Psoas muscle (tissue), 8 donors: ENCODE measurements around the gene NSUN4. TPM values are rescaled to one million over a fixed set of nuclear protein-coding genes. Genes with fewer than 3 reads are reported as not detected.
"Not testable (repeated sequence)": the region's sequence is repeated elsewhere in the genome, so short reads cannot be mapped to it uniquely, and the experiment has no call there.

Experiments
- ATAC-seq, 4 donors: fragments of 200-7000 bp; cut with Tn5 transposase; one replicate each; pipeline ENCODE4 v1.9.1; 2020; ENCODE audit warnings: moderate library complexity in 3 of 4, mild to moderate bottlenecking in 2 of 4
- DNase-seq, 2 donors: peaks; one replicate each; pipeline ENCODE4 v3.0.0-alpha.2; 2020
- H3K27ac ChIP-seq: fragments of 200-600 bp; one replicate; pipeline ENCODE4 v1.8.0; 2022
- H3K27me3 ChIP-seq, 3 donors: fragments of 200-600 bp in 1 of 3; one replicate each; pipeline versions ENCODE4 v1.6.1 to v1.8.0; 2013 to 2022; ENCODE audit warnings: low read length in 2 of 3, mild to moderate bottlenecking in 2 of 3, moderate library complexity in 1 of 3; ENCODE audit not compliant: insufficient read depth in 3 of 3
- H3K36me3 ChIP-seq, 2 donors: fragments of 200-600 bp in 1 of 2; one replicate each; pipeline versions ENCODE4 v1.6.1 to v1.8.0; 2013 to 2022; ENCODE audit warnings: low read depth in 1 of 2, mild to moderate bottlenecking in 1 of 2, moderate library complexity in 1 of 2; ENCODE audit not compliant: insufficient read depth in 1 of 2
- H3K4me1 ChIP-seq: fragments of 200-600 bp; one replicate; pipeline ENCODE4 v1.8.0; 2022
- H3K4me3 ChIP-seq: fragments of 200-600 bp; one replicate; pipeline ENCODE4 v1.8.0; 2022; ENCODE audit warnings: mild to moderate bottlenecking
- H3K9me3 ChIP-seq: fragments of 200-600 bp; one replicate; pipeline ENCODE4 v1.8.0; 2022
- WGBS, 3 donors: extraction: QIAGEN DNeasy Blood & Tissue Kit; methylation state at CpG; one replicate each; pipeline versions ENCODE4 v1.1.6 to v1.1.7; 2013; 5-methylcytosine and 5-hydroxymethylcytosine counted together
- intact Hi-C, 2 donors: fragments of 100-400 bp; cut with DNase I; formaldehyde crosslinking; loops; one replicate each; pipeline versions ENCODE4 v1.11.0 to v1.14.2; 2022
- polyA plus RNA-seq, 3 donors: library from polyadenylated mRNA; stranded (reverse); fragments of 200-250 nt; gene quantifications; one replicate each; pipeline ENCODE4 v1.2.3, GENCODE V29; 2013
- total RNA-seq, 4 donors: library from RNA; stranded (reverse); fragmentation: NEBNext Ultra II Directional in 2 of 4; extraction: Animal tissue kit (Norgen Biotek cat#: 25700) in 2 of 4; gene quantifications; one replicate each; pipeline versions ENCODE4 v1.2.1 to v1.2.4, GENCODE V29; 2021 to 2023
- TF ChIP-seq, protein P1 (sequence below): fragments of 200-600 bp; IDR thresholded peaks from one replicate; pipeline ENCODE4 v1.8.0; 2022; ENCODE audit warnings: antibody characterized with exemption
- donor health status: healthy with polysubstance abuse.
- donor health status: DM: no; HTN: no; CAD: no; lungs with moderate emphysema.
- donor health status: Bipolar disorder and iron deficiency.
- donor health status: healthy.
- donor health status: DM: yes; HTN: yes; CAD: no.
- donor health status: DM: no; HTN: no; CAD: no.
- donor health status: DM: no; HTN: no; CAD: no.
- donor health status: DM: yes; HTN: yes; CAD: no.

The NSUN4 gene
- total and polyA plus RNA-seq, 7 donors: 9.4 to 25.3 (median 16.3) TPM

DNA sequence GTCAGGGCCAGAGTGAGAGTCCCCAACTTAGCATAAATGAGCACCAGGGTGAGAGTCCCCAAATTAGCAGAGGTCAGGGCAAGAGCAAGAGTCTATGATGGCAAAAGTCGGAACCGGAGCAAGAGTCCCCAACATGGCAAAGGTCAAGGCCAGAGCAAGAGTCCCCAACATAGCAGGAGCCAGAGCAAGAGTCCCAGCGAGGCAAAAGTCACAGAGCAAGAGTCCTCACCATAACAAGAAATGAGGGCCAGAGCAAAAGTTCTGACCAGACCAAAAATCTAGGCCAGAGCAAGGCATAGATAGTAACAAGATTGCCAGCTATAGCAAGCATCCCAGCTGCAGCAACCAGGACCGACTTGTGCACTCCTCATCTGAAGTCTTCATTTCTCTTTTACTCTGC, 3.1 kb downstream of the NSUN4 start:
- no peaks in the 10 kb centered on the region for H3K9me3 ChIP-seq
- no peak for ATAC-seq
- intact Hi-C loops: no loop called here
- H3K27me3 ChIP-seq: no peaks in the 10 kb centered on the region
- no peak for DNase-seq
- 76 to 92% (median 90%) methylated on average over 4 of the region's 4 CpGs for WGBS, 3 donors
- no peak overlapping the region for H3K27ac ChIP-seq
- peaks cover 0 to 55% of the 10 kb centered on the region in 2 donors for H3K36me3 ChIP-seq
- no peak overlapping the region for H3K4me3 ChIP-seq
- TF ChIP-seq, protein P1, sequence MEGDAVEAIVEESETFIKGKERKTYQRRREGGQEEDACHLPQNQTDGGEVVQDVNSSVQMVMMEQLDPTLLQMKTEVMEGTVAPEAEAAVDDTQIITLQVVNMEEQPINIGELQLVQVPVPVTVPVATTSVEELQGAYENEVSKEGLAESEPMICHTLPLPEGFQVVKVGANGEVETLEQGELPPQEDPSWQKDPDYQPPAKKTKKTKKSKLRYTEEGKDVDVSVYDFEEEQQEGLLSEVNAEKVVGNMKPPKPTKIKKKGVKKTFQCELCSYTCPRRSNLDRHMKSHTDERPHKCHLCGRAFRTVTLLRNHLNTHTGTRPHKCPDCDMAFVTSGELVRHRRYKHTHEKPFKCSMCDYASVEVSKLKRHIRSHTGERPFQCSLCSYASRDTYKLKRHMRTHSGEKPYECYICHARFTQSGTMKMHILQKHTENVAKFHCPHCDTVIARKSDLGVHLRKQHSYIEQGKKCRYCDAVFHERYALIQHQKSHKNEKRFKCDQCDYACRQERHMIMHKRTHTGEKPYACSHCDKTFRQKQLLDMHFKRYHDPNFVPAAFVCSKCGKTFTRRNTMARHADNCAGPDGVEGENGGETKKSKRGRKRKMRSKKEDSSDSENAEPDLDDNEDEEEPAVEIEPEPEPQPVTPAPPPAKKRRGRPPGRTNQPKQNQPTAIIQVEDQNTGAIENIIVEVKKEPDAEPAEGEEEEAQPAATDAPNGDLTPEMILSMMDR: no peak
- peaks cover 11% of the 10 kb centered on the region for H3K4me1 ChIP-seq

DNA sequence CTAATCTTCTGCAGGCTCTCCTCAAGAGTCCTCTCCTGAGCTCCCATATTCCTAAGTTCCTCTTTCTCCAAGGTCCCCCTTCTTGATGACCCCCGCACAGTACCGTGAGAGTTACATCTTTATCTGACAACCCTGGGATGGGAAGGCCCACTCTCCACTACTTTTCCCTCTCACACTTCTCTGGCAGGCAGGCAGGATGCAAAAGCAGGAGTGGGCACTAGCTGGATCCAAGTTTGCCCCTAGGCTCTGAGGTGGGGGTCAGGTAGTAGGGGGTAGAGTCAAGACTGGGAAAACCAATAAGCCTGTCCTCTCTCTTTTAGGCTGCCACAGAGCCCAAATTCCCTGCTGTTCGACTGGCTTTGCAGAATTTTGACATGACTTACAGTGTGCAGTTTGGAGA, 3.9 kb downstream of the NSUN4 start:
- H3K4me3 ChIP-seq: no peak overlapping the region
- H3K9me3 ChIP-seq: no peaks in the 10 kb centered on the region
- no peak overlapping the region for H3K27ac ChIP-seq
- H3K36me3 ChIP-seq: peaks cover 1 to 63% of the 10 kb centered on the region in 2 donors
- intact Hi-C loops: no loop called here
- 85 to 90% (median 85%) methylated on average over 3 of the region's 3 CpGs for WGBS, 3 donors
- peaks cover 11% of the 10 kb centered on the region for H3K4me1 ChIP-seq
- ATAC-seq (no peak), DNase-seq (no peak)
- H3K27me3 ChIP-seq: no peaks in the 10 kb centered on the region
- TF ChIP-seq, protein P1: no peak

DNA sequence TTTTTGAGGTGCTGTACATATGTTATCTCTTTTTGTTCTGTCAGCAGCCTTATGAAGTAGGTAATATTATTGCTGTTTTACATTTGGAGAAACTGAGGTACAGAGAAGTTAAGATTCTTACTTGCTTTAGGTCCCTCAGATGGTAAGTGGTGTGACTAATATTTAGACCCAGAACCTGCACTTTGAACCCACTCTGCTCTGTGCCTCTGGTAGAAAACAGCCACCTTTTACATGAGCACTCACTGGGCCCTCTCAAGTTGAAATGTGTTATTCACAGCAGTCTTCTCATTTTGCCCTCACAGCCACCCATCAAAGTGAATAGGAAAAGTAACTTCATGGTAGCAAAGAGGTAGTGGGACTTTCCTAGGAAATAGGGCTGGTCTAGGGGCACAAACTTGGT, 4.7 kb downstream of the NSUN4 start:
- H3K27ac ChIP-seq: no peak overlapping the region
- intact Hi-C loops: no loop called here
- peaks cover 4 to 71% of the 10 kb centered on the region in 2 donors for H3K36me3 ChIP-seq
- H3K27me3 ChIP-seq: no peaks in the 10 kb centered on the region
- TF ChIP-seq, protein P1: no peak
- no peaks in the 10 kb centered on the region for H3K9me3 ChIP-seq
- H3K4me3 ChIP-seq: no peak overlapping the region
- DNase-seq (no peak), ATAC-seq (no peak)
- peaks cover 11% of the 10 kb centered on the region for H3K4me1 ChIP-seq

DNA sequence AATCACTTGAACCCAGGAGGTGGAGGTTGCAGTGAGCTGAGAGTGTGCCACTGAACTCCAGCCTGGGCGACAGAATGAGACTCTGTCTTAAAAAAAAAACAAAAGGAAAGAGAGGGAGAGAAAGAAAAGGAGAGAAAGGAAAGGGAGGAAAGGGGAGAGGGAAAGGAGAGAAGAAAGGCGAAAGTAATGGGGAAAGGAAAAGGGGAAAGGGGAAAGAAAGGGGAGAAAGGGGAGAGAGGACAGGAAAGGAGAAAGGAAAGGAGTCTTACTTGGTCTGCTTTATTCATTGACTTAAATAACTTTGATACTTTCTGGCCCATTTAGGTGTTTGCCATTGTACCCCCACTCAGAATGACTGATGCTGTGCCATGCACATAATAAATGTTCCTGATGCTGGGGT, 11.8 kb downstream of the NSUN4 start:
- WGBS, 3 donors: 79 to 85% (median 83%) methylated on average over 2 of the region's 2 CpGs
- no peak overlapping the region for H3K4me3 ChIP-seq
- H3K27me3 ChIP-seq: no peaks in the 10 kb centered on the region
- H3K36me3 ChIP-seq: peaks cover 6 to 88% of the 10 kb centered on the region in 2 donors
- H3K4me1 ChIP-seq: peaks cover 4% of the 10 kb centered on the region
- intact Hi-C loops: loop anchor here in 1 of 2 donors (10.0 kb wide), 1 partner anchor 108 kb away; the partner anchor contains the start of gene RAD54L
- H3K9me3 ChIP-seq: no peaks in the 10 kb centered on the region
- DNase-seq (no peak), ATAC-seq (no peak)
- TF ChIP-seq, protein P1: no peak
- no peak overlapping the region for H3K27ac ChIP-seq

DNA sequence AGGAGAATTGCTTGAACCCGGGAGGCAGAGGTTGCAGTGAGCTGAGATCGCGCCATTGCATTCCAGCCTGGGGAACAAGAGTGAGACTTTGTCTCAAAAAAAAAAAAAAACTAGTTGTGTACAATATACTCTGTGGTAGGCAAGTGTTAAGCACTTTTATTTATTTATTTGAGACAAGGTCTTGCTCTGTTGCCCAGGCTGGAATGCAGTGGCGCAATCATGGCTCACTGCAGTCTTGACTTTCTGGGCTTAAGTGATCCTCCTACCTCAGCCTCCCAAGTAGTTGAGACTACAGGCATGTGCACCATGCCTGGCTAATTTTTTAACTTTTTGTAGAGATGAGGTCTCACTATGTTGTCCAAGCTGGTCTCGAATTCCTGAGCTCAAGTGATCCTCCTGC, 15.3 kb downstream of the NSUN4 start:
- not testable (repeated sequence) for H3K27ac ChIP-seq, H3K4me3 ChIP-seq, ATAC-seq, H3K9me3 ChIP-seq, H3K27me3 ChIP-seq, H3K4me1 ChIP-seq, DNase-seq
- peaks cover 10 to 92% of the 10 kb centered on the region in 2 donors for H3K36me3 ChIP-seq
- intact Hi-C loops: loop anchor here in 1 of 2 donors (10.0 kb wide), 1 partner anchor 111 kb away; the partner anchor contains the start of gene RAD54L
- WGBS, 3 donors: 89 to 97% (median 89%) methylated on average over 5 of the region's 5 CpGs
